ENCODE measurements around the gene HIBADH.

The HIBADH gene

DNA sequence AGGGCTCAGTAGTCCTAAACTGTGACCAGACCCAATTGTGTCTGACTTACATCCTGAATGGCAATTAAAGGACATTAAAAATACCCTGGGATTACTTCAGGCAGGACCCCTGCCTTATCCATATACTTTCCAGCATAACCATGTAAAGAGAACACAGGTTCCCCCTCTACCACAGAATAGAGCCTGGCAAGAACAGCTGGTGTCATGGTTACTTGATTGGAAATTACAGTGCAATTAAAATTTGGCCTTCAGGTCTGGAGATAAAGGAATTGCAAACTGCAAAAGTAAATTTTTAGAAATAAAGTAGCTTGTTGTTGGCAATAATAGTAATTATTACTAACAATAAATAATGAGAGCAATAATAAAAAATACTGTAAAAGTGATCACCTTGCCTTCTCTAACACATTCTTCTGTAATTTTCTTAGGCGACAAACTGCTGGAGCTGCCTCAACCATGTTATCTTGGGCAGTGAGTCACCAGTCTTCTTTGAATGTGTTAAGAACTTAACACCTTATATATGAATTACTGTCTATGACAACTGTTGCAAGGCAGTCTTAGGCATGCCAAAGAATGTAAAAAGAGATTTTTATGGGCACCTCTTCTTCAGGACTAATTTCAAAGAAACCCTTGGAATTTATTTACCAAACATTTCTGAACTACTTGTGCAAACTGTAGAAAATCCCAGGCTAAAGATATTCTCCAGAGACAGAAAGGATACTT, 53.7 kb downstream of the HIBADH start:
- CTCF ChIA-PET: interaction anchor here (1.8 kb wide), 1 partner anchor 413 kb away, joined by 5 read pairs; no protein-coding TSS in a partner anchor
- H3K27me3 Mint-ChIP-seq: no peaks in the 10 kb centered on the region
- no peaks in the 10 kb centered on the region for H3K4me1 Mint-ChIP-seq
- H3K27ac Mint-ChIP-seq: no peak overlapping the region
- H3K36me3 Mint-ChIP-seq: no peaks in the 10 kb centered on the region
- no peaks in the 10 kb centered on the region for H3K9me3 Mint-ChIP-seq
- H3K4me3 Mint-ChIP-seq: no peak overlapping the region
- no peak for DNase-seq

DNA sequence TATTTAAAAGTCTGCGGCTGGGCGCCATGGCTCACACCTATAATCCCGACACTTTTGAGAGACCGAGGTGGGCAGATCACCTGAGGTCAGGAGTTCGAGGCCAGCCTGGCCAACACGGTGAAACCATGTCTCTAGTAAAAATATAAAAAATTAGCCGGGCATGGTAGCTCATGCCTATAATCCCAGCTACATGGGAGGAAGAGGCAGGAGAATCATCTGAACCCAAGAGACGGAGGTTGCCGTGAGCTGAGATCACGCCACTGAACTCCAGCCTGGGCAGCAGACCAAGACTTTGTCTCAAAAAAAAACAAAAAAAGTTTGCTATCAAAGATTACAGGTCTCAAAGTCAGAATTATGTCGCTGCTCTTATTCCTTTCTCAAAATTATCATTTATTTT, 55.5 kb downstream of the HIBADH start:
- Mint-ChIP-seq H3K27ac (no peak overlapping the region), H3K36me3 (no peaks in the 10 kb centered on the region), H3K27me3 (no peaks in the 10 kb centered on the region), H3K9me3 (no peaks in the 10 kb centered on the region), H3K4me3 (no peak overlapping the region), H3K4me1 (no peaks in the 10 kb centered on the region)
- CTCF ChIA-PET: interaction anchor here (1.8 kb wide), 1 partner anchor 411 kb away, joined by 5 read pairs; no protein-coding TSS in a partner anchor
- no peak for DNase-seq

DNA sequence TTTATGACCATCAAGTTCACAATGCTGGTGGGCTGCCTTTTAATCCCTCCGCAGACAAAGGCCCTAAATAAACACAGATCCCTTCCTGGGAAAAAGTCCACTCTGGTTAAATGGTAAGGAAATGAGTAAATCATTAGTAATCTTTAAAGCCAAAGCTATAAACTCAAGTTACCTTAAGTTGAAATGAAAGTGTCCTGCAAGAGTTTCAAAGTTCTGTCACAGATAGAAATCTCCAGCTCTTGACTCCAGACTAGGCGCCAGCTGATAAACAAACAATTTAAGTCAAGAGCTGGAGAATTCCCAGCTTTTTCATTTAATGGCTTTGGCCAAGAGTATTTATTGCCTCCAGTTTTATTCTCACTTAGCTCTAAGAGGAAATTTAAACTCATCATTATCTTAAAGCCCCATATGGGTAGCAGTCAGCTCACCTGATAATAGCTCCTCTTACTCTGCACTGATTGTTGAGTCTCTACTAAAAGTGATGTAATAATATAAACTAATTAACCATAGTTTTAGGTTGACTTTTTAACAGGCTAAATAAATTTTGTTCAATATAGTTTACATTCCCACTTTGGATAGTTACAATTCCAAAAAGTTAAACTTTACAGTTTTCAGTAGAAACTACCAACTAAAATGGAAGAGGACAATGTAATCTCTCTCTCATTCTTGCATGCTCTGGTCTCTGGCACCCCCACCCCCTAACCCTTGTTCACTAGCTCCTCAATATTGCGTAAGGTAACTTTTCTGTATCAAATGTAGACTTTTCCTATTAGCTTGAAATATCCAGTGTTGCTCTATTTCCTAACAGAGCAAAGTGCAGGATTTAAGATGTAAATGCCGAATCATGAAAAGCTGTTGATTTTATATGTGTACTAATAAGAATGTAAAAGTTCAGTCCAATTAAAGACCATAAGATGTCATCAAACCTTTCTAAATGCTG, 56.1 kb downstream of the HIBADH start:
- Mint-ChIP-seq H3K27me3 (no peaks in the 10 kb centered on the region), H3K36me3 (no peaks in the 10 kb centered on the region), H3K27ac (no peak overlapping the region), H3K9me3 (no peaks in the 10 kb centered on the region), H3K4me1 (no peaks in the 10 kb centered on the region), H3K4me3 (no peak overlapping the region)
- CTCF ChIA-PET: interaction anchor here (0.9 to 2.4 kb wide), 4 partner anchors 9 to 410 kb away, joined by 3 to 8 read pairs (median 4); no protein-coding TSS in a partner anchor
- DNase-seq: no peak

DNA sequence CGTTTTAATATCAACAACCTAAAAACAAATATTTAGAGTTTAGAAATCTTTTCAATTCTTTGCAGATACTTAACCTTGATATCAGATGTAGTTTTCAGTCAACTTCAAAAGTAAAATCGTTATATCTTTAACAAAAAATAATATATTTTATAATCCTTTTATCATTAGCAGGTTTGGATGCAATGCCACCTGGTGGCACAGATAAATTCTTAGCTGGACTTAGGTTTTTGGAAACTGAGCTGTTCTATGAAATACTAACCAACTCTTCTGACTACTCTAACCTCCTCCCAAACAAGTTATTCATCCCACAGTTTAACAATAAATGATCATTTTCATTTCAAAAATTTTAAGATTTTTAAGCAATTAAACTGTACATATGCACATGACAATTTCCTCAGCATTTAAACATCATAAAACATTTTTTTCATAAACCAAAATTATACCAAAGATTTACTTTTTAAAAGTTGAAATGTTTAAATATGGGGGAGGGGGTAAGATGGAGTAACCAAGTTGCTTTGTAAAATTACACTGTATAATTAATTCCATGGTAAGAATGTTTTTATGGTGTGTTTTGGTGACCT, 56.9 kb downstream of the HIBADH start:
- no peak for DNase-seq
- H3K36me3 Mint-ChIP-seq: no peaks in the 10 kb centered on the region
- no peaks in the 10 kb centered on the region for H3K4me1 Mint-ChIP-seq
- no peaks in the 10 kb centered on the region for H3K9me3 Mint-ChIP-seq
- CTCF ChIA-PET: interaction anchor here (0.9 to 2.4 kb wide), 4 partner anchors 9 to 410 kb away, joined by 3 to 8 read pairs (median 4); no protein-coding TSS in a partner anchor
- H3K4me3 Mint-ChIP-seq: no peak overlapping the region
- H3K27ac Mint-ChIP-seq: no peak overlapping the region
- H3K27me3 Mint-ChIP-seq: no peaks in the 10 kb centered on the region

DNA sequence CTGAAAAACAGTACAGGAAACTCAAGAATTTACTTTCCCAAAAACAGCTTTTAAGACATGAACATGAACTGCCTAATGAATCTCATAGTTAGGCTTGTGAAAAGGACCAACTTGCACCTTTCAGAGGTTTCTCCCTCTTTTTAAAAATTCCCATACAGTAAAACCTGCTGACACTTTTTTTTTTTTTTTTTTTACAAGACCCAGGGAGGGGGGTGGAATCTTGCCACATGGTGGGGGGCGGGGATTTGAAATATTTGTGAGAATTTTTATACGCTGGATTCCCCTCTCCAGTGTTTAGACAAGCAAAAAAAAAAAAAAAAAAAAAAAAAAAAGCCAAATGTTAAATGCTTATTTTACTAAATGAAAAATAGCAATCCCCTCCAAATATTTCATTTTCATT, 57.4 kb downstream of the HIBADH start:
- Mint-ChIP-seq H3K4me3 (no peak overlapping the region), H3K36me3 (no peaks in the 10 kb centered on the region), H3K27me3 (no peaks in the 10 kb centered on the region), H3K4me1 (no peaks in the 10 kb centered on the region), H3K9me3 (no peaks in the 10 kb centered on the region), H3K27ac (no peak overlapping the region)
- CTCF ChIA-PET: interaction anchor here (0.6 to 2.4 kb wide), 2 partner anchors 8 to 396 kb away, joined by 3 to 5 read pairs; no protein-coding TSS in a partner anchor
- DNase-seq: no peak

DNA sequence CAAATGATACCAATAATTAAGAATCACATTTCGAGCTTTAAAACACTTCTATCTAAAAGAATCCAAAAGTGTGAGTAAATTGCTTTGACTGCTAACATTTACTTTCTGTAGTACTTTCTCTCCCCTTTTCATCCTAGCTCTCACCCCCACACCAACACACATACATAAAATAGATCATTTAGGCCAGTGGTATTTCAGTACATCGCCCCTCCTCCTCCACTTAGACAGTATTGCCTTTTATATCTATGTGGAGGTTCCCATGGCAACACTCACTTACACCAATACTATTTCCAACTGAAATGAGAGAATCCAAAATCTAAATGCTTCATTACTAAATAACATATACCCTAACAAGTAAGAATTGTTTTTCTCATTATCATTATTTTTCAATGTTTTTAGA, 58.9 kb downstream of the HIBADH start:
- Mint-ChIP-seq H3K4me1 (no peaks in the 10 kb centered on the region), H3K4me3 (no peak overlapping the region), H3K9me3 (no peaks in the 10 kb centered on the region), H3K36me3 (no peaks in the 10 kb centered on the region), H3K27ac (no peak overlapping the region), H3K27me3 (no peaks in the 10 kb centered on the region)
- DNase-seq: no peak
- CTCF ChIA-PET: no interaction called here

DNA sequence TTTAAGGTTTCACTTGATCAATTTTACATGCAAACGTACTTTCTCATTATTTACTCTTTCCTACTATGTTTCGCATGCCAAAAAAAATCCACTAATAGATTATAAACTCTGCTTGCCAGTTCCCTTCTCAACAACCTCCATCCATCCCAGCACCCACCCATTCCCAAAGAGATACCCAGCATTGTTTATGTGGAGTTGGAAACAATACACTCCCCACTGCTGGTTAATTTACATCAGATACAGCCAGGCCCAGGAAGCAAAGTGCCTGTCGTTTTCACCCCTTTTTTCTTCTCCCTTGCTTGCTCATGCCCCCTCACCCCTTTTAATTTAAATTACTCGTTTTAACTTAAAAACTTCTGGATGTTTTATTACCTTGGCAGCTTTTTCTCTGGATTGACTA, 59.9 kb downstream of the HIBADH start:
- no peaks in the 10 kb centered on the region for H3K9me3 Mint-ChIP-seq
- DNase-seq: no peak
- H3K4me1 Mint-ChIP-seq: no peaks in the 10 kb centered on the region
- no peak overlapping the region for H3K27ac Mint-ChIP-seq
- H3K4me3 Mint-ChIP-seq: no peak overlapping the region
- H3K36me3 Mint-ChIP-seq: no peaks in the 10 kb centered on the region
- CTCF ChIA-PET: no interaction called here
- H3K27me3 Mint-ChIP-seq: no peaks in the 10 kb centered on the region

DNA sequence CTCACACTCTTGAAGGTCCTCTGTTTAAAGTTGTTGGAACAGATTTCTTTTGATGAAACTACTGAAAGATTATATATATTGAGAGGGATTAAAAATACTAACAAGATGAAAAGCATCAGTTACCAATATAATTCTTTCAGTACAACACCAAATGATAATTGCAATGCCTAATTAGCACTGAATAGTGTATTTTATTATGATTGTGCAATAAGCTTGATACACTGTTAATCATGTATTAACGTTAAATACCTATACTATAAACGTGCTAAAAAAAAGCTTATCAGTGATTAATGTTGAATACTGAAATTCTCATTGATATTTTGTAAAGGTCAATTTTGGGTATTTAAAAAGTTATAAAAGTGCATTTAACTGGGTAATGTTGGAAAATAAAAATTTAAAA, 61.5 kb downstream of the HIBADH start:
- Mint-ChIP-seq H3K27me3 (no peaks in the 10 kb centered on the region), H3K9me3 (no peaks in the 10 kb centered on the region), H3K4me1 (no peaks in the 10 kb centered on the region), H3K4me3 (no peak overlapping the region), H3K36me3 (no peaks in the 10 kb centered on the region), H3K27ac (no peak overlapping the region)
- DNase-seq: no peak
- CTCF ChIA-PET: no interaction called here

DNA sequence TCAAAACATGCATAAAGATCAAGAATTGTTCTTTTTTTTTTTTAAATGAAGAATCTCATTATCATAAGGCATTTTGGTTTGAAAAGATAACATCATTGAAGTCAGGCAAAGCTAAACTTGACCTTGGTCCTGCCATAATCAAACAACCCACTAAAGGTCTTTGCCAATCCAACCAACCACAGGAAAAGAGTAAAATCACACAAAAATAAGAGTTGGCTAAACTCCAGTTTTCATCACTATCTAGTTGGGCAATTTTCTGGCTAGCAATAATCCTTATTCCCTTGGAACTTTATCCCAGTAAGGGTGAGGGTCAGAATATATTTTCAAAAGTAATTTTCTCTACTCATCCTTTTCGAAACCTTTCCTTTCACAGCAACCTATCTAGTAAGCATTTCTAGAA, 62.4 kb downstream of the HIBADH start:
- no peak overlapping the region for H3K4me3 Mint-ChIP-seq
- DNase-seq: no peak
- no peaks in the 10 kb centered on the region for H3K36me3 Mint-ChIP-seq
- H3K27me3 Mint-ChIP-seq: no peaks in the 10 kb centered on the region
- H3K4me1 Mint-ChIP-seq: no peaks in the 10 kb centered on the region
- H3K9me3 Mint-ChIP-seq: no peaks in the 10 kb centered on the region
- H3K27ac Mint-ChIP-seq: no peak overlapping the region
- CTCF ChIA-PET: no interaction called here

DNA sequence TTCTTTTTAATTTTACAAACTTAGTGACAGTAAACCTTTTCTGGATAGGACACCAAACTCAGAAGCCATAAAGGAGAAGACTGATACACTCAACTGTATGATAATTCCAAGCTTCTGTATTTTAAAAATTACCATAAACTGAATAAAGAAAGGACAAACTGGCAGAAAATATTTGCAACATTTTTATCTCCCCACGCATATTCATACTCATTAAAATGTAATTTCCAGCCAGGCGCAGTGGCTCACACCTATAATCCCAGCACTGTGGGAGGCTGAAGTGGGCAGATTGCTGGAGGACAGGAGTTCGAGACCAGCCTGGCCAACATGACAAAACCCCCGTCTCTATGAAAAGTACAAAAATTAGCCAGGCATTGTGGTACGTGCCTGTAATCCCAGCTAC, 67.7 kb downstream of the HIBADH start:
- no peak overlapping the region for H3K27ac Mint-ChIP-seq
- no peak for DNase-seq
- no peaks in the 10 kb centered on the region for H3K4me1 Mint-ChIP-seq
- no peaks in the 10 kb centered on the region for H3K9me3 Mint-ChIP-seq
- CTCF ChIA-PET: no interaction called here
- no peaks in the 10 kb centered on the region for H3K27me3 Mint-ChIP-seq
- no peaks in the 10 kb centered on the region for H3K36me3 Mint-ChIP-seq
- H3K4me3 Mint-ChIP-seq: no peak overlapping the region

DNA sequence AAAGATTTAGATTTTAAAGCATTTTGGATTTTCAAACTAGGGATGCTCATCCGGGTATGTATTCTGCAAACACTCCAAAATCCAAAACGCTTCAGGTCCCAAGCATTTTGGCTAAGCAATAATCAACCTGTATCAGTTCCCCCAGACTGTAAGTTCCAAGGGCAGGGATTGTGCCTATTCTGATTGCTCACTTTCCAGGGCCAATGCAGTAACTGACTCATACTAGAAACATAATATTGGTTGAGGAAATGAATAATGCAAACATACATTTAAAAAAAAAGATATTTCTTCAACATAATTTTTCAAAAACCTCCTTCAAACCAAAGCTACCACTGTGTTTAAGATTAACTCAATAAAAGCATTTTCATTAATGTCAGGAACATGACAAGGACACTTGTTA, 69.5 kb downstream of the HIBADH start:
- no peak for DNase-seq
- H3K4me3 Mint-ChIP-seq: no peak overlapping the region
- CTCF ChIA-PET: no interaction called here
- H3K27ac Mint-ChIP-seq: no peak overlapping the region
- H3K27me3 Mint-ChIP-seq: no peaks in the 10 kb centered on the region
- no peaks in the 10 kb centered on the region for H3K4me1 Mint-ChIP-seq
- no peaks in the 10 kb centered on the region for H3K9me3 Mint-ChIP-seq
- H3K36me3 Mint-ChIP-seq: no peaks in the 10 kb centered on the region

DNA sequence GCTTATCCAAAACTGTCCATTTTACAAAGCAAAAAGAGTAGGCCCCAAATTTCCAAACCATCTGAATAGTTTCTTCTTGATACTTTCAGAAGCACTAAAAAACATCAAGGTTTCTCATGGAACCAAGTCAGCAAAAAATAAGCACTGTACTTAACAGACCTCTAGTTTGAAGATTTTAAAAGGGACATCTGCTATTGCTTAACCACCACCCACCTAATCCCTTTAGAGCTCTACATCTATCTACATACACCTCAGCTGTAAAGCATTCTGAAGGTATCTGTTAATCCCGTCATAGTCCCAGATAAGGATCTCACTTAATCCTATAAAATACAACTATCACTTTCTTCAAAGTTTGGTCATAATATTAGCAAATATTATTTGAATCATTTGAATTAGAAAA, 72.3 kb downstream of the HIBADH start:
- H3K36me3 Mint-ChIP-seq: no peaks in the 10 kb centered on the region
- no peaks in the 10 kb centered on the region for H3K27me3 Mint-ChIP-seq
- DNase-seq: no peak
- CTCF ChIA-PET: no interaction called here
- H3K9me3 Mint-ChIP-seq: no peaks in the 10 kb centered on the region
- no peak overlapping the region for H3K27ac Mint-ChIP-seq
- no peaks in the 10 kb centered on the region for H3K4me1 Mint-ChIP-seq
- no peak overlapping the region for H3K4me3 Mint-ChIP-seq

DNA sequence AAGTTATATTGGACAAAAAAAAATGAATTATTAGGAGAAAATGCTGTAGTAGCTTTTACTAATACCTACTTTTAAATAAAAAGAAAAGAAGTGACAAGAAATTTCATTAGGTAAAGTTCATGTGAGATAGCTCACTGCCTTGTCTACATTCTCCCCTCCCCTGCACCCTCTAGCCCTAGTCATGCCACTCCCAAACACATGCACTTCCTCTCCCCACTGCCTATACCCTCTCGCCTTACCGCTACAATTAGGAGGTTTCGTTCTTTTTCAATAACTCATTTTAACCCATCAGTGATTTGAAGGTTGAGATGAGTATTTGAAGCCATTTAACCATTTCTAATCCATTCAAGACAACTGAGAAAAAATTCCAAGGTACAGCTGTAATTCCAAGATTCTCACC, 75.3 kb downstream of the HIBADH start:
- DNase-seq: no peak
- H3K27me3 Mint-ChIP-seq: no peaks in the 10 kb centered on the region
- no peaks in the 10 kb centered on the region for H3K9me3 Mint-ChIP-seq
- no peaks in the 10 kb centered on the region for H3K36me3 Mint-ChIP-seq
- CTCF ChIA-PET: interaction anchor here (0.9 kb wide), 1 partner anchor 11 kb away, joined by 3 read pairs; no protein-coding TSS in a partner anchor
- no peak overlapping the region for H3K4me3 Mint-ChIP-seq
- no peaks in the 10 kb centered on the region for H3K4me1 Mint-ChIP-seq
- no peak overlapping the region for H3K27ac Mint-ChIP-seq

DNA sequence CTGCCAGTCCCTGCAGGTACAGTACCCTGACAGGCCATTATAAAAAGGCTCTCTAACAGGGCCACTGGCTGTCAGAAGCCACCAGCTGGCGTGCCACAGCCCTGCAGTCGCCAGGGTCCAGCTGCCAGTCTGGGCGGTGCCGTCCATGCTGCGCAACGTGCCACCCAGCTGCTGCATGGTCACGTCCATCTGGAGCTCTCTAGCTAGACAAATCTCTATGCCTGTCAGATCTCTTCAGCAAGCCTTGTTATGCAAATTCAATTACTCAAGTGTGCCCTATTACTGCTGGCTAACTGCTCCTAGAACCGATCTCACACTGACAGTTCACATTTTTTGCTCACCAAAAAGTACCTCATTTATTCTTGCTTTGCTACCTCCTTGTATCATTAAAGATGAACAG, 75.9 kb downstream of the HIBADH start:
- H3K27ac Mint-ChIP-seq: no peak overlapping the region
- H3K27me3 Mint-ChIP-seq: no peaks in the 10 kb centered on the region
- no peak for DNase-seq
- H3K9me3 Mint-ChIP-seq: no peaks in the 10 kb centered on the region
- no peaks in the 10 kb centered on the region for H3K4me1 Mint-ChIP-seq
- CTCF ChIA-PET: interaction anchor here (0.9 kb wide), 1 partner anchor 10 kb away, joined by 3 read pairs; no protein-coding TSS in a partner anchor
- no peak overlapping the region for H3K4me3 Mint-ChIP-seq
- no peaks in the 10 kb centered on the region for H3K36me3 Mint-ChIP-seq

Measured in activated naive CD4-positive, alpha-beta T cell treated with anti-CD3 and anti-CD28 coated beads, Interleukin-2, amount 10 ng/mL, durations not matched to agents 7 days and 5 days (primary cell).